Placental pericyte (primary cell): ENCODE measurements around the gene SHF. TPM values are rescaled to one million over a fixed set of nuclear protein-coding genes. Genes with fewer than 3 reads are reported as not detected.

Source experiments
- total RNA-seq: library from RNA; depleted of rRNA; stranded (reverse); fragments of >200 nt; gene quantifications from 2 replicates; pipeline ENCODE4 v1.2.3, GENCODE V29; 2012

The SHF gene, protein sequence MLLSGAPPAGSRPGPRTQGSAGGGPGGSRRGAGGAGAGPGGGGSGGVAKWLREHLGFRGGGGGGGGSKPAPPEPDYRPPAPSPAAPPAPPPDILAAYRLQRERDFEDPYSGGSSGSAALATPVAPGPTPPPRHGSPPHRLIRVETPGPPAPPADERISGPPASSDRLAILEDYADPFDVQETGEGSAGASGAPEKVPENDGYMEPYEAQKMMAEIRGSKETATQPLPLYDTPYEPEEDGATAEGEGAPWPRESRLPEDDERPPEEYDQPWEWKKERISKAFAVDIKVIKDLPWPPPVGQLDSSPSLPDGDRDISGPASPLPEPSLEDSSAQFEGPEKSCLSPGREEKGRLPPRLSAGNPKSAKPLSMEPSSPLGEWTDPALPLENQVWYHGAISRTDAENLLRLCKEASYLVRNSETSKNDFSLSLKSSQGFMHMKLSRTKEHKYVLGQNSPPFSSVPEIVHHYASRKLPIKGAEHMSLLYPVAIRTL
- 0.22 and 0.43 TPM in 2 replicates for total RNA-seq

DNA sequence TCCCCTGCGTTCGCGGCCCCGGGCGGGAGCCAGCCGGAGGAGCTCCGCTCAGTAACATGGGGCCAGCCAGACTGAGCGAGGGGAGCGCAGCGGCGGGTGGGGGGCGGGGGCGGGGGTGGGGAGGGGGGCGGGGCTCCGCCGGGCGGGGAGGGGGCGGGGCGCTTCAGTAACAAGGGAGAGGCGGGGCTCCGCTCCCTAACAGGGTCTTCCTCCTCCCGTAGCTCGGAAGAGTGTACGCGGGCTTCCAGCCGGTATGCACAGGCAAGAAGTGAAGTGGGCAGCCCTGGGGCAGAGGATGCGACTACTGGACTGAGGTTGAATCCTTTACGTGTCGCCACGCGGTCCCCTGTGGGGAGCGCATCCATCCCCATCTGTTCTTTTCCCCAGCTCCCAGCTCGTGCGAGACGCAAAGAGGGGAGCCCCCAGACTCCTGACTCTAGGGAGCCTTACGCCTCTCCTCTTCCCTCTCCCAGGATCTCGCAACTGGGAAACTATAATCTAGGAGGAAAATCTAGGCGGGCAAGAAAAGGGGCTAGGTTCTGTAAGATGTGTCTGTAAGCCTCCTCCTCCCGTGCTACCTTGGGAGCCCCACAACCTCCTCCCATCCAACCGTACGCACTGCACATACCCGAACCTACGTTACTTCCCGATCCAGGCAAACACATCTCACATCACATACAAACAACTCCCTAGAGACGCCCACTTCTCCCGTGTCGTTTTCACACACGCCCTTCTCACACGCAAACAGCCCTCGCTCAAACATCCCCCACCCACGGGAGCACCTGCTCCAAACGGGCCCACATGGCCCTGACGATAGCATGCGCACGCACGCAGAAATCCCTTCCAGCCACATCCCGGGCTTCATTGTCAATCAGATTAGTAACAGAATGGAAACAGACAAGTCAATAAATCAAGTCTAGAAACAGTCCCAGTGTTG is at the start of gene SHF:
Gene SHF, minus strand, starts transcription at position 73 of the 937 bp plus-strand sequence. Its CDS starts 15 bp downstream, at position 58.

DNA sequence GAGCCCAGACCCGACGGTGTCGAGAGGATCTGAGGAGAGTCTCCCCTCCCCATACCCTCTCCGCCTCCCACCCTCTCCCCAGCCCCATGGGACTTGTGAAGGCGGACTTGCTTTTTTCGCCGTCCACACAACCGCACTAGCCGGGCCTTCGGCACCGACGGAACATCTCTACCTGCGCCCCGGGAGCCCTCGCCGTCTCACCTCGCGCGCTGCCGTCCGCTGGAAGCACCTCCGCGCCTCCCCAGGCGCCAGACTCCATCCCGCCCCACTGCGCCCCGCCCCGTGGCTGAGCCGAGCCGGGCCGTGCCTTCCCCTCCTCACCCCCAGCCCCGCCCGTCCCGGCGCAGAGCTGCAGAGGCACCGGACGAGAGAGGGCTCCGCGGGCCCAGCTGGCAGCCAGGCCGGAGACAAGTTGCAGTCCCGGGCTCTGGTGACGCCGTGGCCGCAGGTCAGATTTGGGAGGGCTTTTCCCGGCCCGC is 58.1 kb downstream of the SHF start, which contains the start of the genes DUOX1 and DUOXA1:
Gene DUOX1, plus strand, starts transcription at position 344 of the 479 bp plus-strand sequence. CDS start 1,973 bp downstream, outside the sequence.
Gene DUOXA1, minus strand, starts transcription at position 229 of the 479 bp plus-strand sequence. CDS start 6,865 bp downstream, outside the sequence.

Other genes starting within 250 kb of the SHF start
- gene TERB2, start 231.3 kb downstream of the SHF start, total RNA-seq: not detected in 2 replicates
- gene SORD, start 164.8 kb downstream of the SHF start, total RNA-seq: 6.2 and 8.3 TPM in 2 replicates
- gene DUOX2, start 73.8 kb downstream of the SHF start, total RNA-seq: not detected in 2 replicates
- not detected in 2 replicates for gene DUOXA2, start 73.6 kb downstream of the SHF start, total RNA-seq
- not detected in 2 replicates for gene DUOXA1, start 58.1 kb downstream of the SHF start, total RNA-seq
- gene DUOX1, start 58.0 kb downstream of the SHF start, total RNA-seq: under 0.01 TPM in 1 of 2 replicates, not detected in the other
- gene SLC28A2, start 64.3 kb upstream of the SHF start, total RNA-seq: not detected in 2 replicates
- 0.29 and 0.88 TPM in 2 replicates for gene GATM, start 190.6 kb upstream of the SHF start, total RNA-seq